GM13977 (cell line): ENCODE results near the gene MAST4.

Experiments
- DNase-seq: peaks from one replicate; pipeline ENCODE4 v3.0.0; 2012; ENCODE audit warnings: low spot score
- CTCF ChIP-seq: IDR thresholded peaks from 2 replicates; pipeline ENCODE4 v1.5.1; 2012; ENCODE audit warnings: mild to moderate bottlenecking, control low read depth; ENCODE audit not compliant: insufficient read depth; ENCODE audit errors: extremely low read depth, missing control alignments
- in situ Hi-C: fragments of 300-500 bp; cut with MboI; formaldehyde crosslinking; loops from one replicate; pipeline ENCODE4 v1.12.0; 2022; ENCODE audit warnings: low sequenced_read_pairs, low pct_unique_long_range_greater_than_20kb, mixed read lengths, inconsistent platforms; ENCODE audit not compliant: unreplicated experiment

MAST4 gene

GRCh38 chr5:66860199-66860975 is 264.2 kb downstream of the MAST4 start:
- DNase-seq = no peak
- in situ Hi-C loops = no loop called here

GRCh38 chr5:66861402-66861801 is 265.2 kb downstream of the MAST4 start:
- DNase-seq = no peak
- in situ Hi-C loops = no loop called here

More at GRCh38 chr5:66860199-66860975, 264.2 kb downstream of the MAST4 start:
- no peak for TF ChIP-seq CTCF

GRCh38 chr5:66862020-66862419 is 265.8 kb downstream of the MAST4 start:
- no peak for TF ChIP-seq CTCF
- DNase-seq = no peak
- in situ Hi-C loops = no loop called here

More at GRCh38 chr5:66861402-66861801, 265.2 kb downstream of the MAST4 start:
- no peak for TF ChIP-seq CTCF

- TF ChIP-seq CTCF = no peak
- in situ Hi-C loops = no loop called here
- DNase-seq = no peak
These were observed 267.3 kb downstream of the MAST4 start for GRCh38 chr5:66863243-66864170.

GRCh38 chr5:66864240-66864884 is 268.2 kb downstream of the MAST4 start:
- DNase-seq = peak; percentile 13

More at GRCh38 chr5:66864240-66864884, 268.2 kb downstream of the MAST4 start:
- peak; percentile 60 for TF ChIP-seq CTCF
- in situ Hi-C loops = no loop called here
